Suppressor macrophage (primary cell): ENCODE data around the gene PMP22.
A peak's percentile ranks its signal among the peaks of the same experiment; 100 is the strongest.

Experiments used
- DNase-seq, 4 experiments: peaks; one replicate each; pipeline ENCODE4 v3.0.0-alpha.2; 2020 to 2022

PMP22 gene

DNA sequence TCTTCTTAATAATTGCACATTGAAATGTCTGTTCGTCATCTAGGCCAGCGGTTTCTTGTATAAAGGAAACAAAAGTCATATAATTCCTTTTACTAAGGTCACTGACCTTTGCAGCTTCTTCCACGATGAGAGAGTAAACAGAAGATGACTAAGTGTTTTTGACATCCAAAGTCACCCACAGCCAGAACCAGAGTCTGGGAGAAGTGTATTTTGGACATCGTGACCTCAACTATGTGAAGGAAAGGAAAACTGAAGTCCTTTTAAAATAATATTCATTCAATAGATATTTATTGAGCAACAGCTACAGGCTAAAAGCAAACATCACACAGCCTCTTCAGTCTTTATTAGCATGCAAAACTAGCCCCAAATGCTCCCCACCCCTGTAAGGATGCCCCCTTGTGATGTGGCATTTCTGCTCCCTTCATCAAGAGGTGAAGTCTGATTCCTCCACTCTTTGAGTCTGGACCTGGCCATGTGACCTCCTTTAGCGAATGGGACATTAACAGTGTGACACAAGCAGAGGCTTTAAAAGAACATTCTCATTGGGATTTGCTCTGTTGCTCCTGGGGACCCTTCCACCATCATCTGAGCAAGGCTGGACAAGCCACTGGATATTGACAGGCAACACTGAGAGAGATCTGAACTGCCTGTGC, 8.1 kb upstream of the PMP22 start:
- peak; percentile 11 to 52 (median 38) for DNase-seq

- DNase-seq: peak in 3 of 4 experiments; percentile 31 to 53 (median 41)
These were observed 6.6 kb upstream of the PMP22 start for GRCh38 chr17:15271741-15272140.

- no peak for DNase-seq
These were observed 5.7 kb upstream of the PMP22 start for GRCh38 chr17:15270628-15271381.

DNA sequence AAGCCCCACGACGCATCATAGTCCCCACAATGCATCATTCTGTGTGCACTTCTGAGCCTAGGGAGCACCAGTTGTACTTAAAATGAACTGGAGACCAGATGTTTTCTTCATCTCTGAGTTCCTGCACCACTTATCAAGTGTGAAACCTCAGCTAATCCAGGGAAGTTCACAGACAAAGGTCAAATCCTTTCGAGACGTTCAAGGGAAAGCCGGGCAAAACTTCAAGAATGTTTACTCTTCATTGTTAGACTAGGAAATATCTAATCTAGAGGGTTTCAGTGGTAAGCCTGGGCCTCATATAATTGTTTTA, 4.6 kb upstream of the PMP22 start:
- no peak for DNase-seq

DNA sequence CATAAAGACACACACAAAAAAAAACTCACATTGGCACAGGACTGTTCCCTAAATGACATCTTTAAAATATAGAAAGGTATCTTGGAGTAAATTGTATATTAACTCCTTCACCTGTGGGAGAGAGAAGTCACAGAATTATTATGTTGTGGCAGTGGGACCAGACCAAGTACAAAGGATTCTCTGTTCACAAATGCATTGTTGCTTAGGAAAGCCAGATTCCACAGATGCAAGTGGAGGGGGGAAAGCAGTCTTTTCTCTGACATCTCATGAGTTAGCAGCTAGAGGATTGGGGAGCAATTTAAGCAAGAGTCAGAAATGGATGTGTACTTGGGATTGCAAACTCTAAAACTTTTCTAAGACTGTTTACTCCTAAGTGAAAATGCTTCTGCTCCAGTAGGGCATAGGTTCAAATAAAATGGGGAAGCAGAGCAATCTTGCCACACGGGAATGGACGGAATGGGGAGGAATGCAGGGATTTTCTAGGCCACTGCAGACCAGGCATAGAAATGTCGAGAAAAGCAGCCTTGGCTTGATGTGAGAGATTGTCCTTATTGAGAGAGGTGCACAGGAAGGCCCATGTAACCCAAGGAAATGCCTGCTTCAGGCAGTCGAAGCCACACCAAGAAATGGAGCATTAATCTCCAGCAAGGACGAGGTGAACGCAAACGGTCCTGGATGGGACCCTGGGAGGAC, 4.1 kb upstream of the PMP22 start:
- no peak for DNase-seq

- DNase-seq: no peak
These were observed 3.3 kb upstream of the PMP22 start for GRCh38 chr17:15268461-15268860.

- no peak for DNase-seq
These were observed 2.9 kb upstream of the PMP22 start for GRCh38 chr17:15267996-15268395.

DNA sequence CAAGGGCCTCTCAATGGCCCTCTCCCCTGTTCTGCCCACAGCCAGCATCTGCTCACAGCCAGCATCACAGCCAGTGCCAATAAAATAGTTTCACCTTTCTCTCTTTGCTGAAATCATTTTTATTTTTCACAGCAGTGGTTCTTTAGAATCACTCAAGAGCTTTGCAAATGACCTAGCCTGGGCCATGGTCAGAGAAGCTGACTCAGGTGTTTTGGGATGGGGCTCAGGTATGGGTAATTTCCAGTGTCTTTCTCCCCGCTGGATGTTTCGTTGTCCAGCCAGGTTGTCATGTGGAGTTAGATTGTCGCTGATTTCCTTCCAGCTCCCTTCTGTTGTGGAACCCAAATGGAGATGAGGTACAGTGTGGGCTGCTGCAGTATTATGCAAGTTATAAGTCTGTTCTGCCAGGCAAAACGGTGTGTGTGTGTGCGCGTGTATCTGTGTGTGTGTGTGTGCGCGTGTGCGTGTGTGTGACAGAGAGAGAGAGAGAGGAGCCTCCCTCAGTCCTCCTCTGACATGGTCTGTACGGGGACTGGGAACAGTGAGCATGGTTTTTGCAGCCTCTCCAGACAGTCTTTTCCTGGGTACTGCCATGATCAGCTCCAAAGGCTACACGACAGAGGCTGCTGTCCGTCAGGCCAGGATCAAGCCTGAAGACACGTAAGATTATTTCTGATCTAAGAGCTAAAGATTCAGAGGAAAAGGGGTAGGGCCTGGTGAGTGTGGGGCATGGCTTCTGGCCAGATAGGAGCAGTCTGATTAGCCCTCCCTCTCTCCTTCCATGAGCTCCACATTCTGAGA, 1.4 kb upstream of the PMP22 start:
- no peak for DNase-seq

DNA sequence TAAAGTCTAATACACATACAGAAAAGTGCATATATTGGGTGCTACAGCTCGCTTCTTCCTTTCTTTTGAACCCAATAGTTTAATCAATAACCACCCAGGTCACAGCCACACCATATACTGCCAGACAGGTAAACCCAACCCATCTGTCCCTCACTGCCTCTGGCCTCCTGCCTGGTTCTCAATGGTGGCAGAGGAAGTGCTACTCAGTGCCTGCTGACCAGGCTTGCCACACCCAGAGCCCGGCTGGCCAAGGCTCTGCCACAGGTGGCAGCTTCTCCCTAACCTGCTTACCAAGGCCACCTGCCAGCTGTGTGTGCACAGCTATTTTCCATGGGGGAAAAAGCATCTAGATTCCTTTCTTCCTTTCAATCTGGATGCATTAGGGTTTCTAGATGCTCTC, 584 bp downstream of the PMP22 start:
- DNase-seq: peak in 1 of 4 experiments; percentile 19

DNA sequence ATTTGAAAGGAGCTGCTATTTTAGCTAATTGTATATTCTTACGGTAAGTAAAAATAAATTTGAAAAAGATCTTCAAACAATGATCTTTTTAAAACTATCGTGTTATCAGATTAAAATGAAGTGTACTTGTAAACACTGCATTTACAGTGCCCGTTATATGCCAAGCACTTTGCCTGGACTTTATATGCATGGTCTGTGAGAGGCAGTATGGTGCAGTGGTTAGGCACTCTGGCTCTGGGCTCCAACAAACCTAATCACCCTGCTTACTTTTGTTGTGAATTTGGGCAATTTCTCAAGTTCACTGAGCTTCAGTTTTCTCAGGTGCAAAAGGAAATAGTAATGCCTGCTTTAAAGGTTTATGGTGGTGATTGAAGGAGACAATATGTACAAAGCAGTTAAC, 1.4 kb downstream of the PMP22 start:
- no peak for DNase-seq

GRCh38 chr17:15263206-15263579, 1.9 kb downstream of the PMP22 start:
- DNase-seq: peak; percentile 28 to 65 (median 46)

GRCh38 chr17:15262291-15263205, 2.6 kb downstream of the PMP22 start:
- DNase-seq: peak; percentile 81 to 93 (median 88)

DNA sequence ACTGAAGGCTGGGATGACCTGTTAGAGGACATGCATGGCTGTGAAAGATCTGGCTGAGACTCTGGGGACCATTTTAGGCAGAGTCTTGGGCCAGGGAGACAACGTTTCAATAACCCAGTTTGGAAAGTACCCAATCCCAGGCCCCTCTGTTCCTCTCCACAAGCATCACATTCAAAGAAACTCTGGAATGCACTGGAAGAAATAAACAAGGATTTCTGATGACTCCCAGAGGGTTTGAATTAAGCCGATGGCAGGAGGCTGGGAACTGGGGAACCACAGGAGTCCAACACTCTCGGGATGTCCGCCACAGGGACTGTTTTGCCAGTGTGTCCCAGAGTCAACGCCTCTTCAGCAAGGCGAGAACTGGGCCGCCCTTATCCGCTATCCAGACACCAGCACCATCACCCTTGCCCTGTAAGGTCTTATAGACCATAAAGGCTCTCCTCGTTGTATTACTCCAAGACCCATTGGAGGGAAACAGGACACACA, 3.3 kb downstream of the PMP22 start:
- peak in 1 of 4 experiments; percentile 30 for DNase-seq

- DNase-seq: peak; percentile 50 to 64 (median 58)
These were observed 3.8 kb downstream of the PMP22 start for GRCh38 chr17:15261258-15261801.

- DNase-seq: peak; percentile 87 to 96 (median 92)
These were observed 4.5 kb downstream of the PMP22 start for GRCh38 chr17:15260376-15261257.

DNA sequence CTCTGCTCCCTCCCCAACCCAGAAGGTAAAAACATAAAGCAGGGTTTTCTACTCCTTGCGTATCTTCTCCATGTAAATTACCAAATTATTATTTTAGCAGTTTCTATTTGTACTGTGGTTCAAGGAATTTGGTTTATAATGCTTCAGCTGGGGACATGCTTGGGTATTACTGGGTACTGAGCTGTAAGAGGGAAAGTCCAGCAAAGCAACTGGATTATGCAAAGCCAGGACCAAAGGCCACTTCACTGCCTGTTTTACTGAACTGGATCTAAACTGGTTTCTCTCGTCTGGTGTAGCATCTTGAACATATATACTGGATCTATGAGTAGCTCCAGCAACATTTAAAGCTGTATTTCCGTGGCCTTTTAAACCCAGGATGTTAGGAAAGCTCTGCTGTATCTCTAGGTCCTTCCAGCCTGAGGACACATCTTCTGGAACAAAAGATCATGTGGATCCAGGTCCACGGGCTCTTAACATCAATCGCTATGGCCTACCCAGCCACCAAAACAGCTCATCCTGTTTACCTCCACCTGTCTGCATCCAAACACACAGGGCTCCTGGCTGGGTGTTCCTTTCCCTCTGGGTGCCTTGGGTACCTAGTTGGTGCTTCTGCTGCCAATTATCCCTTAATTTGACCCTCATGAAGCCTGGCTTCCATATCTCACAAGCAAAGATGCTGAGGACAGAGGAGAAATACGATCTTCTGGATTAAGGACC, 7.2 kb downstream of the PMP22 start:
- DNase-seq: no peak

- DNase-seq: peak; percentile 82 to 90 (median 86)
These were observed 7.8 kb downstream of the PMP22 start for GRCh38 chr17:15257258-15257788.

DNA sequence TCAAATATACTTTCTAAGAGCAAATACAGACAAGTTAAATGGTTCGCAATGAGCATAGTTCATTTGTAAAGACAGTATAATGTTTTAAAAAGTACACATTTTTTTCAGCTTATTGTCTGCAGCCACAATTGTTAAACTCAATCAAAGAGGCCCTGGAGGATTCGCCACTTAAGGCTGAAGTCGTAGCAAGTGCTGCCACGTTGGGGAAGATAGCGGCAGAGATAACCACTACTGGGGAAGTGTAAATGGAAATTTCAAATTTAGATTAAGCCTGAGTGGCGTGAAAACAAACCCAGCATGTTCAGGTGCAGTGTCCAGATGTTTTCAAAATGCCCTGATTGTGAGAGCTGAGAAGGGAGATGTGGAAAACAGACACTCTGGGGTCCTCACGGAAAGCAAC, 8.4 kb downstream of the PMP22 start:
- DNase-seq: no peak

- DNase-seq: no peak
These were observed 9.2 kb downstream of the PMP22 start for GRCh38 chr17:15255713-15256454.
